ENCODE measurements around the gene NUP188.

NUP188 gene

DNA sequence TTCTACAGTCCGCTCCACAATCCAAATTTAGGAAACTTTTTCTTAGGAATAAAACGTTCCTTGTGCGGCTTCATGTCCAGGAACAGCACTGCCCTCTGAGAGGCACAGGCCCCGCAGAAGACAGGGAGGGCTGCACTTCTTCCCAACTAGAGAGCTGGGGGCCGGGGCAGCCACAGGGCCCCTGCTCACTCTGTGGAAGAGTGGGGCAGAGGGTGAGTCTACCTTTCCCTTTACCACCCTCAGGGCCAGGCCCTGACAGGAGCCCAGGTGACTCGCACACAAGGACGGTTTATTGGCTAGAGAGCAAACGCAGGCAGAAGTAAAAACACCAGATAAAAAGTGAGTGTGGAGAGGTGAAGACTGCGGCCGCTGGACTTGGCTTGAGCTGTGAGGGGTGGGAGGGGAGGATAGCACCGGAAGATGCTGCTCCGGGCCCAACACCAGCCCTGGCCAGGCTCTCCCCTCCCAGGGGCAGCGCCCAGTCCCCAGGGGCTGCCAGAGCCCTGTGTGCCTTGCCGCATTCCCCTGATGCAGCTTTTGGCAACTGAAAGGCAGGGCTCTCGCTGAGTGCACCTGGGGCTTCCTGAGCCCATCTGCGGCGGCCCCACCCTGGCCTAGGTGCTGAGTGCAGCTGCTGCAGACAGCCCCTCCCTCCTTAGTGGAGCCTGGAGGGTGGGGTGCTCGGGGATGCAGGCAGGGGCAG is 60.4 kb downstream of the NUP188 start:
- no peak for DNase-seq (ENCODE audit: low spot score)

DNA sequence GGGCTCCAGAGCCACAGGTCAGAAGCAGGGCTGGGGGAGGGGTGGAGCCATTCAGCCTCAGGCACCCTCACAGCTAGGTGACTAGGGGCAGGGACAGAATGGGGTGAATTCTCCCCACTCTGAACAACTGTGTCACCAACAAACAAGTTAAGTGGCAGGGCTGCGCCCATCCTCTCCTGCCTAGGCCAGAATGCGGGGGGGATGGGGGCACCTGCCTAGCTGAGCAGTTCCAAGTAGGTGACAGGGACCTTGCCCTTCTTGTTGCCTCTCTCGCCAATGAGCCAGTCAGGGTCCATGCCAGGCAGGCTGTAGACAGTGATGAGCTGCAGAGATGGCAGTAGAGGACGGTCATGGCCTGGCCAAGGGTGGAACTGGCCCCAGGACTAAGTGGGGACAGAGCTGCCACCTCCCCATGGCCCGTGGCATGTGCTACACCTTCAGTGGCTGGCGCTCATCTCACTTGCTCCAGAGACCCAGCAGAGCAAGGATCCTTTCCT is 61.0 kb downstream of the NUP188 start:
- DNase-seq (ENCODE audit: low spot score), result no peak

DNA sequence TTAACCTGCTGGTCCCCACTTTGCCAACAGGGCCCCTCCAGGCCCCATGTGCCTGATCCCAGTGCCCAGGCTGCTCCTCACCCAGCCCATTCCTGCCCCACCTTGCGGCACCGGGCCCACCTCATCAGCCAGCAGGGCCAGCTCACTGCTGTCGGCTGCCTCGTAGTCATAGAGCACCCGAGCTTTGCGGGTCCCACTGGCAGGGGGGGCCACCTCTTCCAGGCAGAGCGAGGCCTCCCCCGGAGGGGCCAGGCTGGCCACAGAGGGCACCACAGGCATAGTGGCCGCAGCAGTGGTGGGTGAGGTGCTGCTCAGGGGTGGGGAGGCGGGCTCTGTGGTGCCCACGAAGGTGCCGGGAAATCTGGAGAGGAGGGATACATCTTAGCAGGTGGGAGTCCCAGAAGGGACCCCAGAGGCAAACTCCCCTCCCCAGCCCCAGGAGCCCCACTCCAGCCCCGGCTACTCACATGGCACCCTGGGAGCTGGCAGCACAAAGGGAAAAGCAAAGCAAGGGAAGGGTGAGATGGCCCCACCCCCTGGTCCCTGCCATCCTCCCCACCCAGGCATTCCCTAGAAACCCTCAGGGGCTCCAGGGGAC is 61.6 kb downstream of the NUP188 start:
- DNase-seq (ENCODE audit: low spot score), result no peak

DNA sequence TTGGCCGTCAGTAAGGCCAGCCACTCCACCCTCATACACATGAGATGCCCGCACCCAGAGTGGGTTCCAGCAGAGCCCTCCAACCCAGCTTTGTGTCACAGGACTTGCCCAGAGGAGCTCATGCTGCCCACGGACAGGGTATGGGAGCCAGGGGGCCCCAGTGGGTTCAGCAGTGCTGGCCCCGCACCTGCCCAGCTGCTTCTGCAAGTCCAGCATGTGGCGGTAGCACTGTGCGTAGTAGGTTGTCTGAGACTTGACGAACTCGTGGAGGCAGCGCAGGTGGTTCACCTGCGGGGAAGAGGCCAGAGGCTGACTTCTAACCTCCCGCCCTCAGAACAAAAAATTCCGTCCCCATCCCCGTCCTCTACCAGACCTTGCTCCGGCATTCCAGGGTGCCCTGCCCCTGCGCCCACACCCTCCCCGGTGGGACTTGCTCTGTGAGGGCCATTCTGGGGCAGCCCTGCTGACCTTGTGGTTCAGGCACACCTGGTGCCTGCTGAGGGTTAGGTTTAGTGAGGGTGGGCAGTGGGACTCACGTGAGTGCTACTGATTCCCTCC is 62.2 kb downstream of the NUP188 start:
- DNase-seq (ENCODE audit: low spot score), result no peak

DNA sequence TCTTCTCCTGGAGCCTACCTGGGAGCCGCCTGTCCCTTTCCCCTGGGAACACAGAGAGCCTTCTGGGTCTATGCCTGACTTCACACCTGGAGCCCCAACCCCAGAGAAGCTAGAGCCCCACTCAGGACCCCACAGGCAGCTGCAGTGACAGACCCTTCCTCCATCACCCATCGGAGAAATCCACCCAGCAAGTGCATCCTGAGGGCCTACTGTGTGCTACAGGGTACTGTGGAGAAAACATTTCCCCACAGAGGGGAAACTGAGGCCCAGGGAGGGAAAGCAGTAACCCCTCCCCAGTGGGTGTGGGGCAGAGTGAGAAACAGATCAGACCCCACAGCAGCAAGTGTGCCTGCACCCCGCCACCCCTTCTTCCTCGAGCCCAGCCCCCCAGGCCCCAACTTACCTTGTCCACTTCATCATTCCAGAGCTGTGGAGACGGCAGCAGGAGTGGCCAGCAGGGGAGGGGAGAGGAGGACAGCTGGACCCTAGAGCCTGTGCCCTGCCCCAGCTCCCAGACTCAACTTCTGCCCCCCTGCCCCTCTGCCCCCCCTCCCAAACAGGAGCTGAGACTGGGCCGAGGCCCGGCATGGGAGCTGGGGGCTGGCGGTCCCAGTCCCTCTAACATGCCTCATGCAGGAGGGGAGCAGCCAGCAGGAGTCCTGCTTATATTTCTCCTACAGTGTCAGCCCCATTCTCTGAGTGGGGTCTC is 62.9 kb downstream of the NUP188 start:
- no peak for DNase-seq (ENCODE audit: low spot score)

DNA sequence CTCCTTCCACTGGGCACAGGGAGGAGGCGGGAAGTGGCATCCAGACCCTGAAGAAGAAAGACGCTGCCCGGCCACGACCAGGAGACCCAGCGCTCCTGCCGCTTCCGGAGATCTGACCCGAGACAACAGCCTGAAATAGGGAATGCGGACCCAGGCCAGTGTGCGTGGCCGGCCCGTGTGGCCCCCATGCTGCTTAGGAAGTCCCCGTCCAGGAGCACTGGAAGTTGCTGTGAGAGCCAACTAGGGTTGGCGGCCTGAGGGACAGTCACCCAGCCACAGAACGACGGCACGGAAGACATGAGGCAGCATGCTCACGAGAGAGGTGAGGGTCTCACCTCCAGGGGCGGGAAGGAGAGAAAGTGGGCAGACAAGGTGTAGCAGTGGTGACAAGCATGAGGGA is 63.7 kb downstream of the NUP188 start:
- no peak for DNase-seq (ENCODE audit: low spot score)

DNA sequence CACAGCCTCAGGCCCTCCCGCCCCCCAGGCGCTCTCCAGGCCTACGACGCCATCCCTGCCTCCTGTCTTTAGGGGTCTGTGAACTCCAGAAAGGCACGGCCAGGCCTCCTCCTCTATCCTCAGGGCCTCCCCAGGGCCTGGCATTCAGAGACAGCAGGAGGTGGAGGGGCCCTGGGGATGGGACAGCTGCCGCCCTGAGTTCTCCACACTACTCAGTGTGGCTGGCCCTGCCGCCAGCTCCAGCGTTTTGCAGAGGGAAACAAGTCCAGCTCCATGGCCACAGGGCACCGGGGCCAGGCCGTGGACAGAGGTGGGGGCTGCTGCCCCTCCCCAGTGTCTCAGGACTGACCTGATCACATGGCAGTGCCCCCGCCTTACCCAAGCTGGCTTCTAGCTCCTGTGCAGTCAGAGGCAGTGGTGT is 64.3 kb downstream of the NUP188 start:
- no peak for DNase-seq (ENCODE audit: low spot score)

DNA sequence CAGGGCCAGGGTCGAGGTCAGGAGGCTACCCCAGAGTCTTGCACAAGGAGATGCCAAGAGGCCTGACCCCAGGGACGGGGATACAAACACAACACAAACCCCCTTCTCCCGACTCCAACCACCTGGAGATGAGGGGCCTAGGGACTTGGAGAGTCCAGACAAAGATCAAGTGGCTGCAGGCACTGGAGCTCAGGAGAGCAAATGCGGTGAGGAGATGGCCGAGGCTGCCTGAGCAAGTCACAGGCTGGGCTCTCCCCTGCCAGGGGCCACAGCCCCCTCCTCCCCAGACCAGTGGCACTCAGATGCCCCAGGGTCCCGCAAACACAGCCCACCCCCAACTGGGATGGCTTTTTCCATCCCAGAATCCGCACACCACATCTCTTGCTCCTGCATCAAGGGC is 64.8 kb downstream of the NUP188 start:
- DNase-seq (ENCODE audit: low spot score), result no peak

DNA sequence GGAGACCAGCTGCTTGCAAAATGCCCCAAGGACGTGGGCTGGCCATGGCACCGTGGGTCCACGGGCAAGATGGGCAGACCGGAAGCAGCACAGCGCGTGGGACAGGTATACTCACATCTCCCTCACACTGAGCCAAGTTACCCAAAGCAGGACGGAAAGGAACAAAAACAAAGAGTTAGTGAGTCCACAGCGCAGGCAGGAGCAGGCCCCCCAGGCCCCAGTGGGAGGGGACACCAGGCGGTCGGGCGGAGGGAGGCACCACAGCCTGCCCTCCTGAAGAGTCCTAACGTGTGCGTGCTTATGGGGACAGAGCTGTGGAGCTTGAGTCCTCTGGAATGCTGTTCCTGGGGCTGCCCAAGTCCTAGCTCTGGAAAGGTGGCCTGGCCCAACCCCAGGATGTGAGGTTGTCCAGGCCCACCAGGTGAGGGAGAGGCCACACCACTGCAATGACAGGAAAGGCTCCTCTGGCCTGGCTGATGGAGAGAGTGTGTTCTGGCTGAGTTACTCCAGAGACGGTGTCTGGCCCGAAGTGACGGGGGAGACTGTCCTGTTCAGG is 65.5 kb downstream of the NUP188 start:
- DNase-seq (ENCODE audit: low spot score), result no peak

DNA sequence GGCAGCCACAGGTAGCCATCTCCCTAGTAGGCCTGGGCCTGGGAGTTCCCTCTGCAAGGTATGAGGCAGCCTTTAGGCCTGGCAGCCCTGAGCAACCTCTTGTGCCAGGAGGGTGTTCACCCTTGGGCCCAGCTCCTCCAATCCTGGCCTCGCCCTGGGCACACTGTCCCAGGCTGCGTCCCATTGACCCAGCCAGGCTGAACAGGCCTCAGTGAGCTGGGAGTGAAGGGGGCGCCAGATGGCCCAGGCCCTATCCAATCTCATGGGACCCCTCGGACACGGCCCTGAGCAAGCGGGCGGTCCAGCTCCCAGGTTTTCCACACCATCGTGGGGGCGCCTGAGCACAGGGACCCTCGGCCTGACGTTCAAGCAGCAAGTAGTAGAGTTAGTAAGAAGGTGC is 66.2 kb downstream of the NUP188 start:
- DNase-seq (ENCODE audit: low spot score), result no peak

DNA sequence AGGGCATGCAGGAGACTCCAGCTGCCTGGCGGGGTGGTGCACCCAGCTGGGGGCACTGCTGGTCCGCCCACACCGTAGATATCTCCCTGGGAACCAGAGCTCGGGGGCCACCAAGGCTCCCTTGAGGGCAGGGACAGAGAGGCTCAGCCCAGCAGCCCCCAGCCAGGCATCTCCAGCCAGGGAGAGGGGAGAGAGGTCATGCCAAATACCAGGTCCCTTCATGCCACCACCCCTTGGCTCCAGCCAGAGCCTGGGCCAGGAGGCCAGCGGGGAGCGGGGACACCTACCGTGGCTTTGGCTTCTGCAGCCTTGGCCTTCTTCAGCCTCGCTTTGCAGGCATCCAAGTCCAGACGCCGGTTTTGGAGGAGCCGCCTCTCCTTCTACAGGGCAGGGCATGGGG is 66.6 kb downstream of the NUP188 start:
- DNase-seq (ENCODE audit: low spot score), result no peak

DNA sequence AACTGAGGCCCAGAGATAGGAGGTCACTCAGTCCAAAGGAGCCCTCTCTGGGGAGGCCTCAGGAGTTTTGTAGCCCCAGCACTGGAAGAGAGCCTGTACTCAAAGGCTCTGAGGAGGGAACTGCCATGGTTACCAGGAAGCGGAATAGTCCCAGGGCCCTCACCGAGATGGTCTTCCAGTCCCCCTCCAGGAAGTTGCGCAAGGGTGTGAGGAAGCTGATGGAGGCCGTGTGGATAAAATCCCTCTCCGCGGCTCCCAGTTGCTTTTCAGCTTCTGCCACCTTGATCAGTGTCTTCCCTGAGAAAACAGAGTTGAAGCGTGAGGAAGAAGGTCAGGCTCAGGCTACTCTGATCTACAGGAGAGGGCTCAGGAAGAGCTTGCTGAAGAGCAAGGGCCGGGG is 67.1 kb downstream of the NUP188 start:
- no peak for DNase-seq (ENCODE audit: low spot score)

DNA sequence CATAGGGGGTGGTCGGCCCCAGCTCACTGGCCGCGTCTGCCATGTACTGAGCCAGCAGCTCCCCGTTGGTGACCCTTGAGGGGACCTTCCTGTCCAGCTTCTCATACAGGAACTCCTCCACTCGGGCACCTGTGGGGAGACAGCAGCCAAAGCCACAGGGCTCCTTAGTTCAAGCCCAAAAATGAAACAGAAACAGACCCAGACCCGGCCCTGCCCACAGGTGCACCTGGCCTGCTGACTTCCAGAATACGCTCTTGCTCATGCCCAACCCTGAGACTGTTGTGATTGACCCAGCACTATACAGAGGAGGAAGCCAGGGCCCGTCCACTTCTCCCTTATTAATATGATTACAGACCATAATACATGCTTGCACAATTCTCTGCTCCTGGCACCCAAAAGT is 73.6 kb downstream of the NUP188 start:
- no peak for DNase-seq (ENCODE audit: low spot score)

DNA sequence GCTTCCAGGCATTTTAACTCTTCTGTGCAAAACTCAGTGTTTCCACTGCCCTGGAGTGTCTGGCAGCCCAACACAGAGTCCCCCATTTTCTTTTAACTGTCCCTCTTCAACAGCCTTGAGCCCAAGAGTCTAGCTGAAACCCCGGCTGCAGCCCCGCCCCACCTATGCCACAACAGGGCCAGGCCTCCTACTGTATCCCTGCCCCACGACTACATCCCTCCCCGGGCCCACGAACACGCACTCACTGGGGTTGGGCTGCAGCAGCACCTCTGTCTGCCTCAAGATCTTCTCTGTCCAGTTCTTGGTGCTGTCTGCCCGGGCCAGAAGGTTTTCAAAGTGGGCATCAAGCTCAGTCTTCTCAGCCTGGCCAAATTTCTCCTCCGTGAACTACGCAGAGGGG is 74.5 kb downstream of the NUP188 start:
- DNase-seq (ENCODE audit: low spot score), result no peak

DNA sequence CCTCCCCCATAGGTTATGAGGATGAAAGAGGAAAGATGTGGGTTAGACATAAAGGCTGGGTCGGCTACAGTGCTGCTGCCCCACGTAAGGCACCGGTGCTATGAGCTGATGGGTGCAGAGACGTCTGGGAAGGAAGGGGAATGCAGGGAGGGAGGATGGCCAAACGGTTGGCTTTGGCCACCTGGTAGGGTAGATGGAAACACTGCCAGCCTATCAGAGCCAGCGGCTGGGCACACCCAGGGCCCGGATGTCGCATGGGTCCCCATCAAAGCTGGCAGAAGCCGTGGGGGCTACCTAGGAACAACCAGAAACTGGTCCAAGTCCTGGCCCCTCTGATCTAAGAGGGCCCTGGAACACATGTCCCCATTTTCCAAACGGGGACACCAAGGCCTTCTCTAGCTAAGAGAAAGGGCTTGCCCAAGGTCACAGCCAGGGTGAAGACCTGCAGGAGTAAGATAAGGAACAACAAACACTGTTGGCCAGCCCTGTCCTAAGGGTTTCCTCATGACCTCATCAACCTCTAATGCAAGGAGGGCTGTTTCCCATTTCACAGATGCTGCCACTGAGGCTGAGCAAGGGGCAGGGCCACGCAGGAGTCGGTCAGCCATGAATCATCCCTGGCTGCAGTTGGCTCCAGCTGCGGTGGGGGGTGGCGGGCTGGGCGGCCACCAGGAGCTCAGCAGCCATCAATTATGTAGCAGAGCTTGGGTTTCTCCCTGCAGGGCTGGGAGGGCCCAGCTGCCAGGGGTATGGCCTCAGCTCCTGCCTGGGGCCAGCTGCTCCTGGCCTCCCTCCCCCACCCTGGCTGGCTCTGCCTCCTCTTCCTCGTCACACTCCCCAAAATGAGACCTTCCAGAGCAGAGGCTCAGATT is 75.8 kb downstream of the NUP188 start:
- DNase-seq (ENCODE audit: low spot score), result peak; percentile 51

DNA sequence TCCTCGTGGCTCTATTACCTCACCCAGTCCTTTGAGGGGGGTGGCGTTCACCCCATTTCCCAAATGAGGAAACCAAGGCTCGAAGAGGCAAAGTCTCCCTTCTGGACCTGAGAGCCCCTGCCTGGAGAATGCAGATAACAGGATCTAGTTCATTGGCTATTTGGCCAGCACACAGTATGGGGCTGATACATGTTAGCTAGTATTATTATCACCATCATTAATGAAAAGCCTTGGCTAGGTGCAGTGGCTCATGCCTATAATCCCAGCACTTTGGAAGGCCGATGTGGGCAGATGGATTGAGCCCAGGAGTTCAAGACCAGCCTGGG is 76.4 kb downstream of the NUP188 start:
- DNase-seq (ENCODE audit: low spot score), result no peak

DNA sequence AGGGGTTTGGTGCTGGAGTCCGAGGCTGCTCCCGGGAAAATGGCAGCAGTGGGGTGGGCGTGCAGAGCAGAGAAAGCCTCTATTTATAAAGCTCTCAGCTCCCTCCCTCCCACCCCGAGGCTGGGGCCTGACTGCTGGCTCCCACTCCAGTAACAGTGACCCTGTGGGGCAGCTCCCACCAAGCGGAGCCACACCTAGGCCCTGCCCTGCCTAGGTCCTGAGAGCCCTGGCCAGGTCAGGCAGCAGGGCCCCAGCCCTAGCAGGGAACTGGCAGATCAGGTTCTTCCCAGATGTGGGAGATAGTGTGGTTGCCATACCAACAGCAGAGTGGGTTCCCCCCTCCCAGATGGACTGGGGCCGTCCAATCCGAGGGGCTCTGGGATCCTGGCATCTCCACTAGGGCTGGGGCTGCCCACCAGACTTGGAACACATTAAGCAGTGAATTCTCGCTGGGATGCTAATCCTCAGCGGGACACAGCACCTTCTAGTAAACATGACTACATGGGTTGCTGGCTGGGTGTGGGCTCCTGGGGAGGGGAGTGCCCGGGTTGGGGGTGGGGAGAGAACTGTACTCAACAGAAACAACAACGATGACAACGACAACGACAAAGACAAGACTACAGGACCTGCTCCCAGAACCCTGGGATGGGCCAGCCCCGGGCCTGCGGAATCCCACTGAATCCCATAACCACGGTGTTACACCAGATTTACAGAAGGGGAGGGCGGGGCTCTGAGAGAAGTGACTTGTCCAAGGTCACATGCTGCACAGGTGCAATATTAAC is 79.1 kb downstream of the NUP188 start:
- peak; percentile 55 for DNase-seq (ENCODE audit: low spot score)

DNA sequence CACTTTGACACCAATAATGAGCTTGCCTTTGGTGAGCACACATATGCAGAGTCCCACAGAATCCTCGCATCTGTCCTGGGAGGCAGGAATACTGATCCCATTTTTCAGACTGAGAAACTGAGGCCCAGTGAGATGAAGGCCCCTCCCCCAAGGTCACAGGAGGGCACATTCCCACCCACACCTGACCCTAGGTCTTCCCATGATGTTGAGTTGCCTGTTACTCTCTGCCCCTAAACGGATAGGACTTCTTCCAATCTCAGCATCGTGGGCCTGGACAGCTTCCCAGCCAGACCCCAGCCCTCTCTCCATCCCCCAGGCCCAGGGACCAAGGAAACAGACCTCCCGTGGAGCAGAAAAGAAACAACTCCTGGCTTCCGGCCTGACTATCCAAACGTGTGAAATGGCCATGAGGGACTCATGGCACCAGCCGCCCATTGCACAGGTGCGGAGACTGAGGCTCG is 79.8 kb downstream of the NUP188 start:
- DNase-seq (ENCODE audit: low spot score), result no peak

DNA sequence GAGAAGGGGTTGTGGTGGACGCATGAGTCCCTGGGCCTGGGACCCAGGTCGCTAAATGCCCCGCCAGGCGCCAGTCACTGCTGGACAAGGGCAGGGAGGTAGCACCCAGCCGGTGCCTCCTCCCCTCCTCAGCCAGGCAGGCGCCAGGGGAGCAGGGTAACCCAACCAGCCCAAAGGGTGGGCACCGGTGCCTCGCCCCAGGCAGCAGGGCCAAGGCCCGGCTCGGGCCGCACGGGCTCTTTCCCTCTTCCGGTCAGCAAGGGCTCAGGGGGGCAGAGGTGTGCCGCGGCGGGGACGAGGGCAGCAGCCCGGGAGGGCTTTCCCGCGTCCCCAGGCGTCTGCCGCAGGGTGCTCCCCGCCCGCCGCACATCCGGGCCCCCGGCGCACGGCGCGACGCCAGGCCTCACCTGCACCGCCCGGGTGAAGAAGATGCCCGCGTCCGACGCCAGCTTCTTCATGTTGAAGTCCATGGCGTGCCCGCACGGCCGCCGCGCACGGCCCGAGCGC is 80.2 kb downstream of the NUP188 start:
- no peak for DNase-seq (ENCODE audit: low spot score)

DNA sequence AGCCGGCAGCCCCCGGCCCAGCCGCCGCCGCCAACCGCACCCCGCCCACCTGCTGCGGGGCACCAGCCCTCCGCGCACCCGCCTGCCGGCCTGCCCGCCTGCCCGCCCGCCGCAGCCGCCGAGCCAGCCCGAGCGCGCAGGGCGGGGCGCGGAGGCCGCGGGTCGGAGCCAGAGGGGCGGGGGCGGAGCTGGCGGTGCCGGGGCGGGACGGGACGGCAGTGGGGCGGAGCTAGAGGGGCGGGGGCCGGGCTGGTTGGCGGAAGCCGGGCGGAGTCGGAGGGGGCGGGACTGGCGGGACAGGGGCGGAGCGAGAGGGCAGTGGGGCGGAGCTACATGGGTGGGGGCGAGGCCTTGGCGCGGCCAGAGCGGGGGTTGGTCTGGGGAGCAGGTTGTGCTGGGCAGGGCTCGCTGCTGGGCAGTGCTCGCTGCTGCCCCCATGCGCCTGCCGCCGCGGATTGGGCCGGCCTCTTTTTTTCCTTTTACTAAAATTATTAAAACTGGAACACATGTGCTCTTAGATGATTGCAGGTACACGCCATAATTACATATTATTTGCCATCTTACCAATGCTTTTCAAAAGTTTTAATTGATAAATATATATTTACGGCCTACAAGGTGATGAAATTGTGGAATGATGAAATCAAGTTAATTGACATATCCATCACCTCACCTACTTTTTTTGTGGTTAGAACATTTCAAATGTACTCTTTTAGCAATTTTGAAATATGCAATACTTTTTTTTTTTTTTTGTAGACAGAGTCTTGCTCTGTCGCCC is 80.9 kb downstream of the NUP188 start, which contains the start of gene SH3GLB2:
SH3GLB2 (minus strand) TSS at position 140 of the 775 bp plus-strand sequence. CDS start 177 bp downstream, outside the sequence.
- peak; percentile 99 for DNase-seq (ENCODE audit: low spot score)

All from Ammon's horn (tissue), 1 donor.